ENCODE measurements around the gene ANKRD29.

DNA sequence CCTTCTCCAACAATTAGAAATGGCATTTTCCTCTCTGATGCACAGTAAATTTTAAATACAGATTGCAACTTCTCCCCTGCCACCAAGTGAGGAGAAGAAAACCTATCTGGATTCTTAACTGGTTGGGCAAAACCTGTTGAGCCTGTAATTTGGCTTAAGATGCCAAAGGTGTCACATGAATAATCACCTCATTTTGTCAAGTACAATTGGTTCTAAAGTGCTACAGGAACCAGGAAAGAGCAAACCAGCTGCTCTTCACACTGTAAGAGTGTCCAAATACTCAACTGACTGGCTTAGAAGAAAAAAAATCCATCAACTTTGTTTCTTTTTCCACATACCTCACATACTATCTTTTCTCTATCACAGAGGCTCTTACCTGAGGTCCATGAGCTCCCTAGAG lies 111.8 kb downstream of the ANKRD29 start:
- TF ChIP-seq SIN3A (IDR thresholded peaks at IDR 0.05; ENCODE audit: borderline replicate concordance, insufficient read depth, low read length) (no peak), TAF1 (IDR thresholded peaks at IDR 0.05; ENCODE audit: borderline replicate concordance, insufficient read depth, low read length) (no peak), POLR2AphosphoS5 (IDR thresholded peaks at IDR 0.05; ENCODE audit: low read depth, low read length) (no peak), FOXP2 (optimal IDR thresholded peaks at IDR 0.05; ENCODE audit: borderline replicate concordance, extremely low read depth, extremely low read length, insufficient read depth) (no peak)
- TF ChIP-seq, protein P1, sequence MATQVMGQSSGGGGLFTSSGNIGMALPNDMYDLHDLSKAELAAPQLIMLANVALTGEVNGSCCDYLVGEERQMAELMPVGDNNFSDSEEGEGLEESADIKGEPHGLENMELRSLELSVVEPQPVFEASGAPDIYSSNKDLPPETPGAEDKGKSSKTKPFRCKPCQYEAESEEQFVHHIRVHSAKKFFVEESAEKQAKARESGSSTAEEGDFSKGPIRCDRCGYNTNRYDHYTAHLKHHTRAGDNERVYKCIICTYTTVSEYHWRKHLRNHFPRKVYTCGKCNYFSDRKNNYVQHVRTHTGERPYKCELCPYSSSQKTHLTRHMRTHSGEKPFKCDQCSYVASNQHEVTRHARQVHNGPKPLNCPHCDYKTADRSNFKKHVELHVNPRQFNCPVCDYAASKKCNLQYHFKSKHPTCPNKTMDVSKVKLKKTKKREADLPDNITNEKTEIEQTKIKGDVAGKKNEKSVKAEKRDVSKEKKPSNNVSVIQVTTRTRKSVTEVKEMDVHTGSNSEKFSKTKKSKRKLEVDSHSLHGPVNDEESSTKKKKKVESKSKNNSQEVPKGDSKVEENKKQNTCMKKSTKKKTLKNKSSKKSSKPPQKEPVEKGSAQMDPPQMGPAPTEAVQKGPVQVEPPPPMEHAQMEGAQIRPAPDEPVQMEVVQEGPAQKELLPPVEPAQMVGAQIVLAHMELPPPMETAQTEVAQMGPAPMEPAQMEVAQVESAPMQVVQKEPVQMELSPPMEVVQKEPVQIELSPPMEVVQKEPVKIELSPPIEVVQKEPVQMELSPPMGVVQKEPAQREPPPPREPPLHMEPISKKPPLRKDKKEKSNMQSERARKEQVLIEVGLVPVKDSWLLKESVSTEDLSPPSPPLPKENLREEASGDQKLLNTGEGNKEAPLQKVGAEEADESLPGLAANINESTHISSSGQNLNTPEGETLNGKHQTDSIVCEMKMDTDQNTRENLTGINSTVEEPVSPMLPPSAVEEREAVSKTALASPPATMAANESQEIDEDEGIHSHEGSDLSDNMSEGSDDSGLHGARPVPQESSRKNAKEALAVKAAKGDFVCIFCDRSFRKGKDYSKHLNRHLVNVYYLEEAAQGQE (IDR thresholded peaks at IDR 0.05; ENCODE audit: insufficient read depth in 1 of 2, low read depth in 2 of 2, low read length in 2 of 2), result no peak
